Measurements from ENCODE around the gene CHMP2A. TPM values are rescaled to one million over a fixed set of nuclear protein-coding genes. Genes with fewer than 3 reads are reported as not detected.

Gene CHMP2A
- total and polyA plus RNA-seq, 9 donors, result 54.2 to 143 (median 98.3) TPM

GRCh38 chr19:58519355-58520256, 35.3 kb downstream of the CHMP2A start, which contains the start of gene ZBTB45:
Gene ZBTB45, minus strand, starts transcription at chr19:58519810. Its CDS starts 2,137 bp downstream, at chr19:58517673.
- TF ChIP-seq POLR2A (IDR thresholded peaks at IDR 0.05), result peak; percentile 75
- TF ChIP-seq CTCF (IDR thresholded peaks at IDR 0.05), result peak; percentile 24 to 94 (median 89)
- no peak for TF ChIP-seq EP300 (IDR thresholded peaks at IDR 0.05)
- peak; percentile 90 to 95 (median 92) for DNase-seq
- Histone ChIP-seq H3K9me3 (no peaks in the 10 kb centered on the region), H3K4me1 (ENCODE audit: insufficient read depth) (peaks cover 7% of the 10 kb centered on the region), H3K27me3 (no peaks in the 10 kb centered on the region), H3K36me3 (no peaks in the 10 kb centered on the region), H3K4me3 (peak within 1 kb of the TSS; percentile 76), H3K27ac (peak within 1 kb of the TSS; percentile 65 to 86)
- intact Hi-C loops (cut with DNase I), result loop anchor here in 1 of 4 donors (1.0 kb wide), 1 partner anchor 39 kb away; the partner anchor contains the start of gene UBE2M
- WGBS, 3 donors, result 0 to 1% (median 0%) methylated on average over 83 to 87 of the region's 87 CpGs

- Histone ChIP-seq H3K27ac (peak overlapping the region; percentile 65 to 86), H3K4me3 (peak overlapping the region; percentile 76), H3K27me3 (no peaks in the 10 kb centered on the region), H3K4me1 (ENCODE audit: insufficient read depth) (peaks cover 7% of the 10 kb centered on the region), H3K9me3 (no peaks in the 10 kb centered on the region), H3K36me3 (no peaks in the 10 kb centered on the region)
- peak; percentile 59 to 78 (median 66) for DNase-seq
- intact Hi-C loops (cut with DNase I), result loop anchor here in 1 of 4 donors (1.0 kb wide), 1 partner anchor 39 kb away; the partner anchor contains the start of gene UBE2M
- TF ChIP-seq POLR2A (IDR thresholded peaks at IDR 0.05) (no peak), CTCF (IDR thresholded peaks at IDR 0.05) (peak in 1 of 3 donors; percentile 15), EP300 (IDR thresholded peaks at IDR 0.05) (no peak)
- WGBS, 3 donors, result 0 to 1% (median 1%) methylated on average over 11 to 14 of the region's 14 CpGs
Measured at GRCh38 chr19:58519087-58519354, 35.9 kb downstream of the CHMP2A start.

GRCh38 chr19:58518256-58519086, 36.4 kb downstream of the CHMP2A start:
- intact Hi-C loops (cut with DNase I), result loop anchor here in 1 of 4 donors (1.0 kb wide), 1 partner anchor 40 kb away; the partner anchor contains the start of gene UBE2M
- H3K9me3 ChIP-seq, result no peaks in the 10 kb centered on the region
- no peaks in the 10 kb centered on the region for H3K36me3 ChIP-seq
- peak in 2 of 5 donors; percentile 26 to 35 for DNase-seq
- TF ChIP-seq EP300 (IDR thresholded peaks at IDR 0.05), result no peak
- TF ChIP-seq CTCF (IDR thresholded peaks at IDR 0.05), result peak in 2 of 3 donors; percentile 23 to 27
- H3K27ac ChIP-seq, result peak overlapping the region; percentile 65 to 86
- 6 to 11% (median 7%) methylated on average over 22 of the region's 22 CpGs for WGBS, 3 donors
- H3K27me3 ChIP-seq, result no peaks in the 10 kb centered on the region
- H3K4me1 ChIP-seq (ENCODE audit: insufficient read depth), result peaks cover 10% of the 10 kb centered on the region
- H3K4me3 ChIP-seq, result peak overlapping the region; percentile 76
